ENCODE results near the gene TCERG1L.

The TCERG1L gene

GRCh38 chr10:131219584-131219886, 92.0 kb downstream of the TCERG1L start:
- TF ChIP-seq CTCF (conservative IDR thresholded peaks at IDR 0.05): no peak

GRCh38 chr10:131218811-131219583, 92.5 kb downstream of the TCERG1L start:
- no peak for TF ChIP-seq CTCF (conservative IDR thresholded peaks at IDR 0.05)
- no peak overlapping the region for H3K27ac ChIP-seq

More at GRCh38 chr10:131219584-131219886, 92.0 kb downstream of the TCERG1L start:
- H3K27ac ChIP-seq: no peak overlapping the region

GRCh38 chr10:131216681-131217230, 94.8 kb downstream of the TCERG1L start:
- TF ChIP-seq CTCF (conservative IDR thresholded peaks at IDR 0.05): no peak
- no peak overlapping the region for H3K27ac ChIP-seq

GRCh38 chr10:131215776-131216175, 95.7 kb downstream of the TCERG1L start:
- no peak overlapping the region for H3K27ac ChIP-seq
- TF ChIP-seq CTCF (conservative IDR thresholded peaks at IDR 0.05): no peak

- TF ChIP-seq CTCF (conservative IDR thresholded peaks at IDR 0.05): no peak
Observed at GRCh38 chr10:131214521-131215244, 96.8 kb downstream of the TCERG1L start.

GRCh38 chr10:131213741-131214505, 97.6 kb downstream of the TCERG1L start:
- no peak overlapping the region for H3K27ac ChIP-seq
- TF ChIP-seq CTCF (conservative IDR thresholded peaks at IDR 0.05): no peak

More at GRCh38 chr10:131214521-131215244, 96.8 kb downstream of the TCERG1L start:
- no peak overlapping the region for H3K27ac ChIP-seq
